ENCODE results near the gene DMP1.
"Not testable (repeated sequence)": the region's sequence is repeated elsewhere in the genome, so short reads cannot be mapped to it uniquely, and the experiment has no call there.

Gene DMP1

DNA sequence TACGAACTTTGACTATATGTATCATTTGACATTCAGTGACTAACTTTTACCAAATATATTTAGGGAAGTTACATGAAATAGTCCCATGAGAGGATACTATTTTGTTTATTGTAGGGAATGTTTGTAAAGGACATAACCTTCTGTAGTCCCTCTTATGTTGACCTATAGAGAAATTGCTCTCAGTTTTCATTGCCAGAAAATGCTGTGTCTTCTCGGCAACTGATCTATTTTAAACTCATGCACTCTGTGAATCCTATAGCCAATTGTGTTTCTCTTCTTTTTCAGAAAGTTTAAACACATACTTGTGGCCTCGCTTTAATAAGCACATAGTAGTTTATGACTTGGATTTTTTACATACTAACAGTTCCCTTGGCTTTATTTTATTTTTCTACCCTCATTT, 38.2 kb downstream of the DMP1 start:
- peak in 2 of 3 donors; percentile 30 to 39 for DNase-seq

GRCh38 chr4:87690947-87691346, 40.9 kb downstream of the DMP1 start:
- DNase-seq: not testable (repeated sequence)

- DNase-seq: not testable (repeated sequence)
Observed at GRCh38 chr4:87692060-87692459, 42.0 kb downstream of the DMP1 start.

DNA sequence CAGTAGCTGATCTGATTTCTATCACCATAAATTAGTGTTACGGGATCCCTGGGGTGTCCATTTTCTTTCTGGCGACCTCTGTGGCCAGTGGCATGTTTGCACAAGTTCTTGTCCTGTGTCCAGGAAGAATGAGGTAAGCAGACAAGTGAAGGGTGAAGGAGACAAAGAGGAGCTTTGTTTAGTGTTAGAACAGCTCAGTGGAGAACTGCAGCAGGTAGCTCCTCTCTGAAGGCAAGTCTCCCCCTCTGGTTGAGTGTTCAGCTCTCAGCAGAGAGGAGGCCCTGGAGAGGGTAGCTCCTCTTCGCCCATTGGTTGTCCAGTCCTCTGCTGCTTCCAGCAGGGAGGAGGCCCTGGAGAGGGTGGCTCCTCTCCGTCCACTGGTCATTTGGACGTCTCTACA, 47.2 kb downstream of the DMP1 start:
- DNase-seq: no peak

DNA sequence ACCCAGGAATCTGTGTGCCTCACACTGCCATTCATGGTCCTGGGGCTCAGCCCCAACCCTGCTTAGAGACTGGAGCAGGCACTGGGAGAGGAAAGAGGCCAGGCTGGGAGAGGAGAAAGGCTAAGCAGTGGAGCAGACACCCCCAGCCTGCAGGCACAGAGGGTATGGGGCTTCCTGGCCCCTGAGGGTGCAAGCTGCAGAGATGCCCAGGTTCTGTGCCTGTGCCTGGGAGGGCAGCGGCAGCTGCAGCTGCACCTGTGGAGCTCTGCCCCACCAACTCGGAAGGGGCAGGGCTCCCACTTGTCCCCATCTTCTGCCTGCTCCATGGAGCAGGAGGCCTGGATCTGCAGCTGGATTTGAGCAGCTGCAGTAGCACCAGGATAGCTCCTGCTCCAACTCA, 47.9 kb downstream of the DMP1 start:
- no peak for DNase-seq

- DNase-seq: peak in 2 of 3 donors; percentile 33 to 39
Observed at GRCh38 chr4:87698394-87698793, 48.3 kb downstream of the DMP1 start.

GRCh38 chr4:87704001-87704400, 53.9 kb downstream of the DMP1 start:
- DNase-seq: peak; percentile 77 to 83 (median 82)

- no peak for DNase-seq
Observed at GRCh38 chr4:87707279-87707918, 57.3 kb downstream of the DMP1 start.

Measured in suppressor macrophage treated with lipopolysaccharide for 1 hour (primary cell).